Activated CD4-positive, alpha-beta T cell treated with anti-CD3 and anti-CD28 coated beads for 36 hours (primary cell): Measurements from ENCODE around the gene RNF208. TPM values are rescaled to one million over a fixed set of nuclear protein-coding genes. Genes with fewer than 3 reads are reported as not detected.
A peak's percentile ranks its signal among the peaks of the same experiment; 100 is the strongest.
"Not testable (repeated sequence)": the region's sequence is repeated elsewhere in the genome, so short reads cannot be mapped to it uniquely, and the experiment has no call there.

Source experiments
- ATAC-seq: fragments of 200-7000 bp; cut with Tn5 transposase; one replicate; pipeline ENCODE4 v1.10.0; 2021; ENCODE audit warnings: mild to moderate bottlenecking, moderate library complexity
- CTCF ChIA-PET: fragments of 350-600 bp; sonication (Branson Sonifier 250); formaldehyde crosslinking; loops from one replicate; lab custom pipeline; 2021; ENCODE audit warnings: antibody characterized with exemption; lab: Charles Lee
- POLR2A ChIA-PET: fragments of 350-600 bp; sonication (Branson Sonifier 250); formaldehyde crosslinking; loops from one replicate; lab custom pipeline; 2021; ENCODE audit warnings: antibody characterized with exemption, inconsistent platforms; lab: Charles Lee
- DNase-seq: peaks from one replicate; pipeline ENCODE4 v3.0.0-alpha.2; 2020
- H3K27ac Mint-ChIP-seq: one replicate; pipeline ENCODE4 v1.8.0; 2021; ENCODE audit warnings: mixed read lengths
- H3K27me3 Mint-ChIP-seq: one replicate; pipeline ENCODE4 v1.8.0; 2021; ENCODE audit warnings: mixed read lengths
- H3K36me3 Mint-ChIP-seq: one replicate; pipeline ENCODE4 v1.8.0; 2021; ENCODE audit warnings: low read depth, mixed read lengths
- H3K4me1 Mint-ChIP-seq: one replicate; pipeline ENCODE4 v1.8.0; 2021; ENCODE audit warnings: mixed read lengths
- H3K4me3 Mint-ChIP-seq: one replicate; pipeline ENCODE4 v1.8.0; 2021; ENCODE audit warnings: mild to moderate bottlenecking, moderate library complexity, mixed read lengths
- H3K9me3 Mint-ChIP-seq: one replicate; pipeline ENCODE4 v1.8.0; 2021; ENCODE audit warnings: low read depth, mixed read lengths
- intact Hi-C, 2 experiments: fragments of 100-400 bp; cut with DNase I in 1 of 2; cut with micrococcal nuclease in 1 of 2; formaldehyde crosslinking; loops; one replicate each; pipeline versions ENCODE4 v1.14.2 to v1.15.1; 2022 to 2024; cut with DNase I, micrococcal nuclease
- total RNA-seq, 2 experiments: library from RNA; stranded (reverse); gene quantifications; one replicate each; pipeline ENCODE4 v1.2.3, GENCODE V29; 2021

RNF208 gene
- total RNA-seq, 2 experiments from 2014 or later = 7.1 to 8.9 TPM

DNA sequence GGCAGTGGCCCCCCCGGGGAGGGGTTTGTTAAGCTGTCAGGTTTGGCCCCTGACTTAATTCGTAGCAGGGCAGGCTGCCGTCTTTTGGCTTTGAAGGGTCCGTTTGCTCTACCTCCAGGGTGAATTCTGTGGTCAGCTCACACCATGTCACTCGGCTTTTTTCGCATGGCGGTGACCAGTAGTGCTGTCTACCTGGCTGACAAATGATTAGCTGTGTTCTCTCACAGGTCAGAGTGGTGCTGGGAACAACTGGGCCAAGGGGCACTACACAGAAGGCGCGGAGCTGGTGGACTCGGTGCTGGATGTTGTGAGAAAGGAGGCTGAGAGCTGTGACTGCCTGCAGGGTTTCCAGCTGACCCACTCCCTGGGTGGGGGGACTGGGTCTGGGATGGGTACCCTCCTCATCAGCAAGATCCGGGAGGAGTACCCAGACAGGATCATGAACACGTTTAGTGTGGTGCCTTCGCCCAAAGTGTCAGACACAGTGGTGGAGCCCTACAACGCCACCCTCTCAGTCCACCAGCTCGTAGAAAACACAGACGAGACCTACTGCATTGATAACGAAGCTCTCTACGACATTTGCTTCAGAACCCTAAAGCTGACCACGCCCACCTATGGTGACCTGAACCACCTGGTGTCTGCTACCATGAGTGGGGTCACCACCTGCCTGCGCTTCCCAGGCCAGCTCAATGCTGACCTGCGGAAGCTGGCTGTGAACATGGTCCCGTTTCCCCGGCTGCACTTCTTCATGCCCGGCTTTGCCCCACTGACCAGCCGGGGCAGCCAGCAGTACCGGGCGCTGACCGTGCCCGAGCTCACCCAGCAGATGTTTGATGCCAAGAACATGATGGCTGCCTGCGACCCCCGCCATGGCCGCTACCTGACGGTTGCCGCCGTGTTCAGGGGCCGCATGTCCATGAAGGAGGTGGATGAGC, 20.5 kb upstream of the RNF208 start:
- CTCF ChIA-PET = interaction anchor here (0.7 to 0.8 kb wide), 2 partner anchors 12 to 48 kb away, joined by 3 read pairs; no protein-coding TSS in a partner anchor
- H3K27ac Mint-ChIP-seq = peak overlapping the region; percentile 58
- no peaks in the 10 kb centered on the region for H3K27me3 Mint-ChIP-seq

DNA sequence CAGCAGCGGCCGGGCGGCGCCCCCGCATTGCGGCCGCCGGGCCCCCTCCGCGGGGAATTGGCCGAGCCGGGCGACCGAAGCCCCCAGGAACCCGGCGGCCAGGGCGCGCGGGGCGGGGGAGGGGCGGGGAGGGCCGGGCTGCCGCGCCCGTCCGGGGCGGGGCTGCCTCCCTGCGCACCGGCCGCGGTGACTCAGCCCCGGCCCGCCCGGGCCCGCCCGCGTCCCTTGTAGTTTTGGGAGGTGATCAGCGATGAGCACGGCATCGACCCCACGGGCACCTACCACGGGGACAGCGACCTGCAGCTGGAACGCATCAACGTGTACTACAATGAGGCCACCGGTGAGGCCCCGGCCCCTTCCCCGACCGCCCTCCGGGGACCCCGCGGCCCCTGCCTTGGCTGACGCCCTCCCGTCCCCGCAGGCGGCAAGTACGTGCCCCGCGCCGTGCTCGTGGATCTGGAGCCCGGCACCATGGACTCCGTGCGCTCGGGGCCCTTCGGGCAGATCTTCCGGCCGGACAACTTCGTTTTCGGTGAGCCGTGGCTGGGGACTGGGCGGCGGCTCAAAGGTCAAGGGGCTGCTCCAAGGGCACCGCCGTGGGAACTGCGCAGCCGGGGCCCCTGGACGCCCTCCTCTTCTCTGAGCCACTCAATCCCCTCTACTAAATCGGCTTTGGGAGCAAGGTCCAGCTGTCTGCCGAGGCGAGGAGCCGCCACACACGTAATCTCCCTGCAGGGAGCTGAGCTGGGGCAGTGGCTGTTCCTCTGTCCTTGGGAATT, 19.6 kb upstream of the RNF208 start:
- H3K27ac Mint-ChIP-seq = peak overlapping the region; percentile 47
- ChIA-PET CTCF (interaction anchor here (0.6 to 1.5 kb wide), 6 partner anchors 13 to 418 kb away, joined by 3 to 8 read pairs (median 3); partner anchors contain the start of genes MAN1B1 and RNF224), POLR2A (interaction anchor here (0.6 to 3.6 kb wide), 8 partner anchors 12 to 361 kb away, joined by 3 to 31 read pairs (median 5); partner anchors contain the start of genes MAN1B1, NELFB and RNF208)
- intact Hi-C loops = loop anchor here (1.0 to 2.0 kb wide), 13 partner anchors 14 to 540 kb away; partner anchors contain the start of genes NDOR1 (in 2 of the 2), NELFB (in 2 of the 2), TMEM203 (in 2 of the 2) and EXD3 (in 1 of the 2)
- no peaks in the 10 kb centered on the region for H3K27me3 Mint-ChIP-seq
- peak overlapping the region; percentile 83 for H3K4me3 Mint-ChIP-seq
- no peaks in the 10 kb centered on the region for H3K9me3 Mint-ChIP-seq
- peaks cover 26% of the 10 kb centered on the region for H3K4me1 Mint-ChIP-seq
- peaks cover 27% of the 10 kb centered on the region for H3K36me3 Mint-ChIP-seq
- ATAC-seq (peak; percentile 13), DNase-seq (peak; percentile 84)

More for the DNA sequence above, 20.5 kb upstream of the RNF208 start:
- Mint-ChIP-seq H3K9me3 (no peaks in the 10 kb centered on the region), H3K4me1 (peaks cover 23% of the 10 kb centered on the region), H3K4me3 (peak overlapping the region; percentile 83), H3K36me3 (peaks cover 27% of the 10 kb centered on the region)
- ATAC-seq = no peak
- DNase-seq = no peak
- intact Hi-C loops = no loop called here
- POLR2A ChIA-PET = interaction anchor here (0.6 to 3.6 kb wide), 3 partner anchors 12 to 42 kb away, joined by 3 to 31 read pairs (median 3); partner anchors contain the start of genes NELFB and TPRN

DNA sequence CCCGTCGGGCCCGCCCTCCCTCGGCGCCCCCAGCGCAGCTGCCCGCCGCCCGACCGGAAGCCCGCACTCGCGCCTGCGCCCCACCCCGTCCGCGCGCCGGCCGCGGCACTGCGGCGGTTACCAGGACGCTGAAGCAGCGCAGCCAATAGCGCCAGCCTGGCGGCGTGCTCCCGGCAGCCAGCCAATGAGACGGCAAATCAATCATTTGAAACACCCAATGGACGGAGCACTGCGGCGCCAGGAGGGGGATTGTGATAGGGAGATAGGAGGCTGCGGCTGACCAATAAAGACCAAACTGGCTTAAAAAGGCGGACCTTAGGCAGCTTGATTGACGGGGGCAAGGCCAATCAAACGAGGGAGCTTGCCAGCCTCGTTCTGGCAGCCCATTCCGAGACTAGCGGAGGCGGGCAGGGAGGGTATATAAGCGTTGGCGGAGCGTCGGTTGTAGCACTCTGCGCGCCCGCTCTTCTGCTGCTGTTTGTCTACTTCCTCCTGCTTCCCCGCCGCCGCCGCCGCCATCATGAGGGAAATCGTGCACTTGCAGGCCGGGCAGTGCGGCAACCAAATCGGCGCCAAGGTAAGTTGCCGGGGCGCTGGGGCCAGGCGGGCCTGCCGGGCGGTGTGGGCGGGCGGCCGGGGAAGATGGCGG, 18.9 kb upstream of the RNF208 start, which contains the start of gene TUBB4B:
TUBB4B (plus strand) TSS at position 447 of the 649 bp plus-strand sequence; CDS start at position 521, 74 bp downstream.
- intact Hi-C loops = loop anchor here (1.0 to 2.0 kb wide), 18 partner anchors 14 to 758 kb away; partner anchors contain the start of genes NDOR1 (in 2 of the 2), NELFB (in 2 of the 2), TMEM203 (in 2 of the 2) and ANAPC2 (in 1 of the 2)
- no peaks in the 10 kb centered on the region for H3K27me3 Mint-ChIP-seq
- CTCF ChIA-PET = interaction anchor here (0.6 to 1.7 kb wide), 8 partner anchors 13 to 418 kb away, joined by 3 to 8 read pairs (median 4); partner anchors contain the start of genes CYSRT1, MAN1B1 and RNF224
- H3K27ac Mint-ChIP-seq = peak within 1 kb of the TSS; percentile 87
- peak; percentile 98 for DNase-seq
- H3K4me1 Mint-ChIP-seq = peaks cover 27% of the 10 kb centered on the region
- POLR2A ChIA-PET = interaction anchor here (0.6 to 1.7 kb wide), 14 partner anchors 13 to 362 kb away, joined by 3 to 13 read pairs (median 3); partner anchors contain the start of genes FBXW5, MAN1B1, NELFB and RNF208
- peak; percentile 84 for ATAC-seq
- H3K36me3 Mint-ChIP-seq = peaks cover 27% of the 10 kb centered on the region
- H3K4me3 Mint-ChIP-seq = peak within 1 kb of the TSS; percentile 83
- H3K9me3 Mint-ChIP-seq = no peaks in the 10 kb centered on the region

DNA sequence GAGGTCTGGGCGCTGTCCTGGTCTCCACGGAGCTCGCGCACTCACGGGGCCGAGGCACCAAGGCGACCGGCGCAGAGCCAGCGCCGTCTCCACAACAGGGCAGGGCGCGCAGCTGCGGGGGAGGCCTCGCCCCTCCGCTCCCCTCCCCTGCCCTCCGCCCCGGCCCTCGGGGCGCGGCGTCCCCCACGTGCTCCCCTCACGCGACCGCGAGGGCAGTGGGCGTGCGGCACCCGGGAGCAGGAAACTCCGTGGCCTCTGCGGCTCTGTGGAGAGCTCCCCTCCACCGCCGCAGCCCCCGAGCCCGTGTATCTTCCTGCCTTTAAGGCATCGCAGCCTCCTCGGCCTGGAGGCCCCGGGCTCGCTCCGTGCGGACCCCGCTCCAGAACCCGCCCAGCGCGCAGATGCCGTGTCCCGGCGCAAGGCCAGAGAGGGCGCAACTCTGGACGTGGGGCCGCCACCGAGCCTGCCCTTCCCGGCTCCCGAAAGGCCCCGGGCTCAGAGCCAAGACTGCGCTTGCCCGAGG, 18.3 kb upstream of the RNF208 start:
- no peaks in the 10 kb centered on the region for H3K9me3 Mint-ChIP-seq
- no peak overlapping the region for H3K27ac Mint-ChIP-seq
- peak; percentile 79 for DNase-seq
- H3K27me3 Mint-ChIP-seq = no peaks in the 10 kb centered on the region
- ChIA-PET CTCF (interaction anchor here (0.9 to 1.8 kb wide), 5 partner anchors 13 to 145 kb away, joined by 3 to 8 read pairs (median 6); partner anchors contain the start of genes CYSRT1 and RNF224), POLR2A (interaction anchor here (0.6 to 1.7 kb wide), 14 partner anchors 13 to 362 kb away, joined by 3 to 13 read pairs (median 4); partner anchors contain the start of genes FBXW5, MAN1B1, NELFB and RNF208)
- intact Hi-C loops = loop anchor here (1.0 to 2.0 kb wide), 7 partner anchors 17 to 757 kb away; partner anchors contain the start of genes ANAPC2 (in 1 of the 2), MAN1B1 (in 1 of the 2), NDOR1 (in 1 of the 2) and PAXX (in 1 of the 2)
- H3K4me3 Mint-ChIP-seq = peak overlapping the region; percentile 83
- H3K4me1 Mint-ChIP-seq = peaks cover 27% of the 10 kb centered on the region
- ATAC-seq = peak; percentile 16
- peaks cover 27% of the 10 kb centered on the region for H3K36me3 Mint-ChIP-seq

DNA sequence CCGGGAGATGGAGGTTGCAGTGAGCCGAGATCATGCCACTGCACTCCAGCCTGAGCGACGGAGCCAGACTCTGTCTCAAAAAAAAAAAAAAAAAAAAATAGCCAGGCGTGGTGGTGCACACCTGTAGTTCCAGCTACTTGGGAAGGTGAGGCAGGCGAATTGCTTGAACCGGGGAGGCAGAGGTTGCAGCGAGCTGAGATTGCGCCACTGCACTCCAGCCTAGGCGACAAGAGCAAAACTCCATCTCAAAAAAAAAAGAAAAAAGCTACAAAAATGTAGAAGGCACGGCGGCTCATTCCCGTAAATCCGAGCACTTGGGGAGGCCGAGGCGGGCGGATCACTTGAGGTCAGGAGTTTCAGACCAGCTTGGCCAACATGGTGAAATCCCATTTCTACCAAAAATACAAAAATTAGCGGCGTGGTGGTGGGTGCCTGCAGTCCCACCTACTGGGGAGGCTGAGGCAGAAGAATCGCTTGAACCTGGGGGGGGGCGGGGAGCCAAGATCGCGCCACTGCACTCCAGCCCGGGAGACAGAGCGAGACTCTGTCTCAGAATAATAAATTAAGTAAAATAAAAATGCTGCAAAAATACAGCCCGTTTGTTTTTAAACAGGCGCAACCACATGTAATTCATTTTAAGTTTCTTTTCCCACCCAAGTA, 17.6 kb upstream of the RNF208 start:
- H3K36me3 Mint-ChIP-seq = peaks cover 27% of the 10 kb centered on the region
- peaks cover 27% of the 10 kb centered on the region for H3K4me1 Mint-ChIP-seq
- intact Hi-C loops = loop anchor here (1.0 to 5.0 kb wide), 8 partner anchors 16 to 756 kb away; partner anchors contain the start of genes ANAPC2 (in 1 of the 2), MAN1B1 (in 1 of the 2), NDOR1 (in 1 of the 2) and NPDC1 (in 1 of the 2)
- ChIA-PET POLR2A (interaction anchor here (0.6 to 1.7 kb wide), 5 partner anchors 17 to 153 kb away, joined by 3 to 10 read pairs (median 7); partner anchors contain the start of genes MAN1B1 and RNF208), CTCF (interaction anchor here (1.2 to 1.8 kb wide), 4 partner anchors 13 to 144 kb away, joined by 5 to 8 read pairs (median 6); partner anchors contain the start of genes CYSRT1 and RNF224)
- not testable (repeated sequence) for ATAC-seq, H3K27me3 Mint-ChIP-seq, H3K9me3 Mint-ChIP-seq, DNase-seq
- H3K27ac Mint-ChIP-seq = peak overlapping the region; percentile 42
- peak overlapping the region; percentile 83 for H3K4me3 Mint-ChIP-seq

DNA sequence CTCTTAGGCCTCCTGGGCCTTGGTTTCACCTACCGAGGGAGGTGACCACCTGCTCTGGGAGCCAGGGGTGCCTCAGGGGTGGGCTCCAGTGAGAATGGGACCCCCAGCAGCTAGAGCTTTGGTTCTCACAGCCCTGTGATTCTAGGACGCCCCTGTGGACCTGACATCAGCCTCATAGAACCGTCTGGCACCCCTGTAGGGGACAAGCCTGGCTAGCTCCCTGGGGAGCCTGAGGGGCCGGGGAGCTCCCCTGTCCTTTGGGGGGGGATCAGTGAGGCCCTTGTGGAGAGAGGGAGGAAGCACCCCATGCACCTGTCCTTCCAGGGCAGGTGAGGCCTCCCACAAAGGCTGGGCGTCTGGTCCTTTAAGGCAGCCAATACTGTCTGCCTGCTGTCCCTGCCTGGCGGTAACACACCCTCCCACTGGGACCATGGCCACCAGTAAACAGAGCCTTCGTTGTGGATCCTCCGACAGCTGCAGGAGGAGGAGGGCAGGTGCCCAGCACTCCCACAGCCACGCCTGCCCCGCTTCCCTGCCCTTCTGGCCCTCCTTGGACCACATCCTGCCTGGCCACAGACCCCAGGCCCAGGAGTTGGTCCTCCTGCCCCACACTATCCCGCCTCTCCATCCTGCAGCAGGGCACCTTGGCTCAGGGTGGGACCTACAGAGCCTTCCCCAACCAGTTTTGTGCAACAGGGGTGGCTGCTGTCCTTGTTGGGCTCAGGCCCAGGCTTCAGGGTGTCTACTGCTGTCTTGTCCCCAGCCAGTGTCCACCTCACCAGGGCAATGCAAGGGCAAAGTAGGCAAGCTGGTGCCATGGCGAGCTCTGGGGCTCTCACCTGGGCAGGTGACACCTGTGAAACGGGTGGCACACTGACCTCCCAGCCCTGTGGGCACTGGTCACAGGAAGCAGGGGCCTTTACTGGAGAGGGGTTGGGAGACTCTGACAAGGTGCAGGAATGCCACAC, 16.0 kb upstream of the RNF208 start:
- peaks cover 2% of the 10 kb centered on the region for H3K27me3 Mint-ChIP-seq
- CTCF ChIA-PET = interaction anchor here (0.6 to 1.8 kb wide), 10 partner anchors 11 to 170 kb away, joined by 3 to 23 read pairs (median 5); partner anchors contain the start of genes CYSRT1, RNF208 and RNF224
- peaks cover 22% of the 10 kb centered on the region for H3K4me1 Mint-ChIP-seq
- intact Hi-C loops = loop anchor here (2.0 to 5.0 kb wide), 2 partner anchors 49 to 191 kb away; partner anchors contain the start of genes ANAPC2 (in 1 of the 2), NPDC1 (in 1 of the 2) and SSNA1 (in 1 of the 2)
- no peak overlapping the region for H3K4me3 Mint-ChIP-seq
- no peak overlapping the region for H3K27ac Mint-ChIP-seq
- H3K9me3 Mint-ChIP-seq = no peaks in the 10 kb centered on the region
- POLR2A ChIA-PET = no interaction called here
- no peak for DNase-seq
- H3K36me3 Mint-ChIP-seq = peaks cover 15% of the 10 kb centered on the region
- no peak for ATAC-seq

DNA sequence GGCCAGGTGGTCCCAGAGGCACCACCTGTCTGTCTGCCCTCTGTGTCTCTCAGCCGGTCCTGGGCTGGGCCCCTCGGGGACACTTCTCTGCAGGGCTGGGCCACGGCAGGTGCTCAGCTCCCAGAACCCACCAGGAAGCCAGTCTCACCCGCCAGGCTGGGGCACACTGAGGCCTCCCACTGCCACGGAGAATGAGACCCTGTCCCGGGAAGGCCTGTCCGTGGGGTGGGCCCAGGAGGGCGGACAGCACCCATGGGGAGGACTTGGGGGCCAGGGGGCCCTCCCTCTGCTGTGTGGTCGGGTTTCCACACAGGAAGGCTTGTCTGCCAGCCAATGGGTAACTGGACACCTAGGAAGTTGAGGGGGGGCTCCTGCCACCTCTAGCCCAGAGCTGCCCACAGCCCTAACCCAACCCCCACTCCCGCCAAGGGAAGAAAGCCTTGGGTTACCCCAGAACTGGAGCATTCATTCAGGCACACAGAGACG, 14.9 kb upstream of the RNF208 start:
- peaks cover 2% of the 10 kb centered on the region for H3K27me3 Mint-ChIP-seq
- H3K4me3 Mint-ChIP-seq = no peak overlapping the region
- intact Hi-C loops = loop anchor here (1.0 to 5.0 kb wide), 4 partner anchors 14 to 190 kb away; partner anchors contain the start of genes ANAPC2 (in 1 of the 2), NPDC1 (in 1 of the 2), SSNA1 (in 1 of the 2) and TPRN (in 1 of the 2)
- no peak overlapping the region for H3K27ac Mint-ChIP-seq
- H3K9me3 Mint-ChIP-seq = no peaks in the 10 kb centered on the region
- ATAC-seq (no peak), DNase-seq (no peak)
- peaks cover 12% of the 10 kb centered on the region for H3K4me1 Mint-ChIP-seq
- ChIA-PET CTCF (interaction anchor here (0.6 to 1.6 kb wide), 32 partner anchors 10 to 408 kb away, joined by 3 to 23 read pairs (median 5); partner anchors contain the start of genes CYSRT1, MAN1B1, NELFB and RNF208), POLR2A (interaction anchor here (0.9 kb wide), 3 partner anchors 17 to 109 kb away, joined by 3 to 5 read pairs (median 3); partner anchors contain the start of gene NELFB)
- H3K36me3 Mint-ChIP-seq = peaks cover 5% of the 10 kb centered on the region
